ENCODE measurements around the gene PPP1R13B. TPM values are rescaled to one million over a fixed set of nuclear protein-coding genes. Genes with fewer than 3 reads are reported as not detected.

Gene PPP1R13B
- total RNA-seq, 1 experiment from 2014 or later = 26.5 TPM

GRCh38 chr14:103820382-103820781 lies 27.0 kb downstream of the PPP1R13B start:
- Histone ChIP-seq H3K4me2 (no peak overlapping the region), H3K27ac (no peak overlapping the region), H3K9me2 (ENCODE audit: insufficient read depth) (no peaks in the 10 kb centered on the region), H3K4me3 (no peak overlapping the region), H3K36me3 (ENCODE audit: low read depth) (no peaks in the 10 kb centered on the region), H3K9me3 (ENCODE audit: insufficient read depth, low read depth) (no peaks in the 10 kb centered on the region), H3F3A (ENCODE audit: insufficient read depth, low read depth) (peaks cover 3% of the 10 kb centered on the region; the same call in 1 of the 2 replicates), H3K79me2 (ENCODE audit: low read depth) (no peaks in the 10 kb centered on the region; the same call in 1 of the 2 replicates), H3K4me1 (replicated peaks; ENCODE audit: insufficient read depth) (no peaks in the 10 kb centered on the region), H2AFZ (no peak overlapping the region), H3K27me3 (ENCODE audit: insufficient read depth, low read depth) (no peaks in the 10 kb centered on the region), H4K20me1 (ENCODE audit: insufficient read depth) (no peaks in the 10 kb centered on the region)
- BruUV-seq (replicated peaks) = no TSS peak
- ChIA-PET CTCF (interaction anchor here (0.6 to 0.7 kb wide), 2 partner anchors 91 to 96 kb away, joined by 6 to 10 read pairs; no protein-coding TSS in a partner anchor), POLR2A (ENCODE audit: unreplicated experiment) (no interaction called here)
- TF ChIP-seq EZH2 (IDR thresholded peaks at IDR 0.05; ENCODE audit: low read depth) (no peak), CTCF (conservative IDR thresholded peaks at IDR 0.05) (no peak)
- no peak for DNase-seq
- intact Hi-C loops (cut with micrococcal nuclease; ENCODE audit: unreplicated experiment) = no loop called here

- DNase-seq = no peak
- intact Hi-C loops (cut with micrococcal nuclease; ENCODE audit: unreplicated experiment) = no loop called here
- POLR2A ChIA-PET (ENCODE audit: unreplicated experiment) = interaction anchor here (0.6 to 0.7 kb wide), 2 partner anchors 11 to 398 kb away, joined by 11 to 17 read pairs; no protein-coding TSS in a partner anchor
- H3K79me2 ChIP-seq (ENCODE audit: low read depth) = no peaks in the 10 kb centered on the region
- no peaks in the 10 kb centered on the region for H3K9me3 ChIP-seq (ENCODE audit: insufficient read depth, low read depth)
- H3F3A ChIP-seq (ENCODE audit: insufficient read depth, low read depth) = peaks cover 3% of the 10 kb centered on the region; the same call in 1 of the 2 replicates
- H2AFZ ChIP-seq = no peak overlapping the region
- no peaks in the 10 kb centered on the region for H3K36me3 ChIP-seq (ENCODE audit: low read depth)
- TF ChIP-seq CTCF (conservative IDR thresholded peaks at IDR 0.05) = no peak
- TF ChIP-seq EZH2 (IDR thresholded peaks at IDR 0.05; ENCODE audit: low read depth) = no peak
- H3K27me3 ChIP-seq (ENCODE audit: insufficient read depth, low read depth) = no peaks in the 10 kb centered on the region
- H3K27ac ChIP-seq = no peak overlapping the region
- CTCF ChIA-PET = interaction anchor here (0.6 kb wide), 3 partner anchors 21 to 96 kb away, joined by 4 to 6 read pairs (median 5); no protein-coding TSS in a partner anchor
- H4K20me1 ChIP-seq (ENCODE audit: insufficient read depth) = no peaks in the 10 kb centered on the region
- H3K4me1 ChIP-seq (replicated peaks; ENCODE audit: insufficient read depth) = no peaks in the 10 kb centered on the region
- no peak overlapping the region for H3K4me3 ChIP-seq
- H3K9me2 ChIP-seq (ENCODE audit: insufficient read depth) = no peaks in the 10 kb centered on the region
- no peak overlapping the region for H3K4me2 ChIP-seq
- BruUV-seq (replicated peaks) = no TSS peak
Observed at GRCh38 chr14:103819503-103820307, 27.7 kb downstream of the PPP1R13B start.

- H3K4me3 ChIP-seq = no peak overlapping the region
- TF ChIP-seq EZH2 (IDR thresholded peaks at IDR 0.05; ENCODE audit: low read depth) (no peak), CTCF (conservative IDR thresholded peaks at IDR 0.05) (no peak)
- H3K4me2 ChIP-seq = no peak overlapping the region
- intact Hi-C loops (cut with micrococcal nuclease; ENCODE audit: unreplicated experiment) = no loop called here
- CTCF ChIA-PET = no interaction called here
- H3K4me1 ChIP-seq (replicated peaks; ENCODE audit: insufficient read depth) = no peaks in the 10 kb centered on the region
- peaks cover 3% of the 10 kb centered on the region; the same call in 1 of the 2 replicates for H3F3A ChIP-seq (ENCODE audit: insufficient read depth, low read depth)
- no peaks in the 10 kb centered on the region for H3K27me3 ChIP-seq (ENCODE audit: insufficient read depth, low read depth)
- H4K20me1 ChIP-seq (ENCODE audit: insufficient read depth) = no peaks in the 10 kb centered on the region
- H3K9me2 ChIP-seq (ENCODE audit: insufficient read depth) = no peaks in the 10 kb centered on the region
- H3K27ac ChIP-seq = no peak overlapping the region
- H3K79me2 ChIP-seq (ENCODE audit: low read depth) = no peaks in the 10 kb centered on the region
- BruUV-seq (replicated peaks) = no TSS peak
- H3K9me3 ChIP-seq (ENCODE audit: insufficient read depth, low read depth) = no peaks in the 10 kb centered on the region
- H2AFZ ChIP-seq = no peak overlapping the region
- POLR2A ChIA-PET (ENCODE audit: unreplicated experiment) = no interaction called here
- H3K36me3 ChIP-seq (ENCODE audit: low read depth) = no peaks in the 10 kb centered on the region
- no peak for DNase-seq
Observed at GRCh38 chr14:103818870-103819269, 28.5 kb downstream of the PPP1R13B start.

Measured in PC-9 (cell line).